HG03558 (cell line): ENCODE data around the gene RNF180.
"Not testable (repeated sequence)": the region's sequence is repeated elsewhere in the genome, so short reads cannot be mapped to it uniquely, and the experiment has no call there.

Experiments
- ATAC-seq: cut with Tn5 transposase; IDR thresholded peaks from one replicate; pipeline ENCODE4 v1.9.1; 2021; ENCODE audit warnings: moderate number of reproducible peaks; ENCODE audit not compliant: unreplicated experiment; ENCODE audit errors: extremely low read depth

RNF180 gene

GRCh38 chr5:64260756-64261155 lies 95.1 kb downstream of the RNF180 start:
- no peak for ATAC-seq

GRCh38 chr5:64269164-64269563 lies 103.5 kb downstream of the RNF180 start:
- ATAC-seq = no peak

- no peak for ATAC-seq
Observed at GRCh38 chr5:64273276-64273675, 107.6 kb downstream of the RNF180 start.

GRCh38 chr5:64285188-64286130 lies 119.8 kb downstream of the RNF180 start:
- ATAC-seq = no peak

GRCh38 chr5:64286381-64286780 lies 120.7 kb downstream of the RNF180 start:
- ATAC-seq = no peak

- not testable (repeated sequence) for ATAC-seq
Observed at GRCh38 chr5:64288496-64288895, 122.9 kb downstream of the RNF180 start.

GRCh38 chr5:64292611-64293215 lies 127.1 kb downstream of the RNF180 start:
- ATAC-seq = no peak

GRCh38 chr5:64295101-64295500 lies 129.5 kb downstream of the RNF180 start:
- no peak for ATAC-seq

- ATAC-seq = no peak
Observed at GRCh38 chr5:64298586-64298985, 132.9 kb downstream of the RNF180 start.

GRCh38 chr5:64299805-64300204 lies 134.2 kb downstream of the RNF180 start:
- ATAC-seq = no peak

GRCh38 chr5:64301566-64301965 lies 135.9 kb downstream of the RNF180 start:
- ATAC-seq = no peak

- ATAC-seq = no peak
Observed at GRCh38 chr5:64308135-64308534, 142.5 kb downstream of the RNF180 start.

GRCh38 chr5:64312491-64312890 lies 146.8 kb downstream of the RNF180 start:
- ATAC-seq = no peak

GRCh38 chr5:64315778-64316177 lies 150.1 kb downstream of the RNF180 start:
- no peak for ATAC-seq

GRCh38 chr5:64318175-64318574 lies 152.5 kb downstream of the RNF180 start:
- no peak for ATAC-seq

- ATAC-seq = no peak
Observed at GRCh38 chr5:64323591-64323990, 157.9 kb downstream of the RNF180 start.

GRCh38 chr5:64330728-64331231 lies 165.1 kb downstream of the RNF180 start:
- no peak for ATAC-seq

GRCh38 chr5:64331597-64332277 lies 166.1 kb downstream of the RNF180 start:
- ATAC-seq = no peak

- ATAC-seq = no peak
Observed at GRCh38 chr5:64333886-64334285, 168.2 kb downstream of the RNF180 start.

- ATAC-seq = no peak
Observed at GRCh38 chr5:64339769-64340168, 174.1 kb downstream of the RNF180 start.

GRCh38 chr5:64340293-64340692 lies 174.7 kb downstream of the RNF180 start:
- no peak for ATAC-seq
